Midbrain (tissue), 1 donor: ENCODE results near the gene FUT4.
"Not testable (repeated sequence)": the region's sequence is repeated elsewhere in the genome, so short reads cannot be mapped to it uniquely, and the experiment has no call there.

Experiments
- DNase-seq: peaks from one replicate; lab custom pipeline; 2025; lab: John Stamatoyannopoulos, UW

The FUT4 gene, protein sequence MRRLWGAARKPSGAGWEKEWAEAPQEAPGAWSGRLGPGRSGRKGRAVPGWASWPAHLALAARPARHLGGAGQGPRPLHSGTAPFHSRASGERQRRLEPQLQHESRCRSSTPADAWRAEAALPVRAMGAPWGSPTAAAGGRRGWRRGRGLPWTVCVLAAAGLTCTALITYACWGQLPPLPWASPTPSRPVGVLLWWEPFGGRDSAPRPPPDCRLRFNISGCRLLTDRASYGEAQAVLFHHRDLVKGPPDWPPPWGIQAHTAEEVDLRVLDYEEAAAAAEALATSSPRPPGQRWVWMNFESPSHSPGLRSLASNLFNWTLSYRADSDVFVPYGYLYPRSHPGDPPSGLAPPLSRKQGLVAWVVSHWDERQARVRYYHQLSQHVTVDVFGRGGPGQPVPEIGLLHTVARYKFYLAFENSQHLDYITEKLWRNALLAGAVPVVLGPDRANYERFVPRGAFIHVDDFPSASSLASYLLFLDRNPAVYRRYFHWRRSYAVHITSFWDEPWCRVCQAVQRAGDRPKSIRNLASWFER

DNA sequence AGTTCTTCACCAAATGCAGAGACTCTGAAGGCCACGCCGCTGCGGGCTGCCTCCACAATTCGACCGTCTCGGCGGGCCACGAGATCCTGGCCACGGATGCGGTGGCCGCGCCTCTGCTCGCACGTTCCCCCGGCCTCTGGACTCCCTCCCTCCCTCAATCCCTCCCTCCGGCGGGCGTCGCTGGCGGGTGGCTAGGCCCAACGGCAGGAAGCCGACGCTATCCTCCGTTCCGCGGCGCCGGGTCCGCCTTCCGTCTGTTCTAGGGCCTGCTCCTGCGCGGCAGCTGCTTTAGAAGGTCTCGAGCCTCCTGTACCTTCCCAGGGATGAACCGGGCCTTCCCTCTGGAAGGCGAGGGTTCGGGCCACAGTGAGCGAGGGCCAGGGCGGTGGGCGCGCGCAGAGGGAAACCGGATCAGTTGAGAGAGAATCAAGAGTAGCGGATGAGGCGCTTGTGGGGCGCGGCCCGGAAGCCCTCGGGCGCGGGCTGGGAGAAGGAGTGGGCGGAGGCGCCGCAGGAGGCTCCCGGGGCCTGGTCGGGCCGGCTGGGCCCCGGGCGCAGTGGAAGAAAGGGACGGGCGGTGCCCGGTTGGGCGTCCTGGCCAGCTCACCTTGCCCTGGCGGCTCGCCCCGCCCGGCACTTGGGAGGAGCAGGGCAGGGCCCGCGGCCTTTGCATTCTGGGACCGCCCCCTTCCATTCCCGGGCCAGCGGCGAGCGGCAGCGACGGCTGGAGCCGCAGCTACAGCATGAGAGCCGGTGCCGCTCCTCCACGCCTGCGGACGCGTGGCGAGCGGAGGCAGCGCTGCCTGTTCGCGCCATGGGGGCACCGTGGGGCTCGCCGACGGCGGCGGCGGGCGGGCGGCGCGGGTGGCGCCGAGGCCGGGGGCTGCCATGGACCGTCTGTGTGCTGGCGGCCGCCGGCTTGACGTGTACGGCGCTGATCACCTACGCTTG lies at the start of gene FUT4:
TSS of gene FUT4 (plus strand) at position 227 of the 951 bp plus-strand sequence. CDS start at position 440, 213 bp downstream.
- DNase-seq = peak; percentile 75

DNA sequence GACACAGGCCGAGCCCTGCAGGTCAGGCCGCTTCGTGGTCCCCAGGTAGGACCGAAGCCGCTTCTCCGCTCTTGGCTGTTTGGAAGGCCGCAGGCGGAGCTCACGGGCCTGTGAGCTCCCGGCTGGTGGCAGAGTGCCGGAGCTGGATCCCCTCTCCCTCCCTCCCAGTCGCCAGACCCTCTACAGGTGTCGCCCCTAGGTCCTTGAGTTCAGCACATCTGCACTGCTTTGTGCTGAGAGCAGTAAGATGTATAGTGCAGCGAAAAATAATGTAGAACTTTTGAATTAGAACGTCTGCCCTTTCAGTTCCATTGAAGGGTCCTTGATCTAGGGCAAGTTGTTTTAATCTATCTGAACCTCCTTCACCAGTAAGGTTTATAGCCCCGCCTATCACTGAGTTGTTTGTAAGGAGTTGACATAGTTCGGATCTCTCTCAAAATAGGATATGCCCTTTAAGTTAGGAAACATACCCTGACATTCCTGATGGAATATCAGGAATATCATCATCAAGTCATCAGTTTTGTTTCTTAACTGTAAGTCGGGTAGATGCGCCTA lies 49.5 kb upstream of the FUT4 start:
- DNase-seq = no peak

- DNase-seq = no peak
These were observed 43.5 kb upstream of the FUT4 start for GRCh38 chr11:94500181-94500580.

DNA sequence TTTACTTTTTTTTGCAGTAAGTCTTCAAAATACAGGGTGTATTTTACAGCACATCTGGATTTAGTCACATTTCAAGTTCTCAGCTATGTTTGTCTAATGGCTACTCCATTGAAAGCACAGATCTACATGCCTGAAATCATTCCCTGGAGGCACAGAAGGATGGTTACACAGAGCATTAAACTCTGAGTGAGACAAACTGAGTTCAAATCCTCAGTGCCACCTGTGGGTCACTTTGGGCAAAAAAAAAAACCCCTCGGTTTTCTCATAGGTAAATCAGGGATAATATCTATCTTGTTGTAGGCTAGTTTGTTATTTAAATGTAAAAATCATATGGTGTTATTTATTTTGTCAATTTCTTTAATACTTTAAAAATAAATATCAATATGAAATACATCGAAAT lies 42.2 kb upstream of the FUT4 start:
- DNase-seq = no peak

DNA sequence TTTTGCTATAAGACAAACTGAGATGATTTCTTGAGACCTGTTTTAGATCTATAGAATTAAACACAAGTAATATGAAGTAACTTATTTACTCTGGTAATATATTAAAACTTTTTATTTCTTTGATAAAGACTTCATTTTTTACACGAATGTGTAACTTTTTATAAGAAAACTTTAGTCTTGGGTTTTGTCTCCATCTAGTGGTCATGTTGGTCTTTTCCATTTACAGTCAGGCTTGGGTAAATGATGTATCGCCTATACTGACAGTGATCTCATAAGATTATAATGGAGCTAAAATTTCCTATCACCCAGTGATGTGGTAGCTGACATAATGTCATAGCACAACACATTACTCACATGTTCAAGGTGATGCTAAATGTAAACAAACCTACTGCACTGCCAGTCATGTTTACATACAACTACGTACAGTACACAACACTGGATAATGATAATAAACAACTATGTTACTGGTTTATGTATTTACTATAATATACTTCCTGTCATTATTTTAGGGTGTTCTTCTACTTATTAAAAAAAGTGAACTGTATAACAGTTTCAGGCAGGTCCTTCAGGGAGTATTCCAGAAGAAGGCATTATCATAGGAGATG lies 38.9 kb upstream of the FUT4 start:
- DNase-seq = peak; percentile 49

DNA sequence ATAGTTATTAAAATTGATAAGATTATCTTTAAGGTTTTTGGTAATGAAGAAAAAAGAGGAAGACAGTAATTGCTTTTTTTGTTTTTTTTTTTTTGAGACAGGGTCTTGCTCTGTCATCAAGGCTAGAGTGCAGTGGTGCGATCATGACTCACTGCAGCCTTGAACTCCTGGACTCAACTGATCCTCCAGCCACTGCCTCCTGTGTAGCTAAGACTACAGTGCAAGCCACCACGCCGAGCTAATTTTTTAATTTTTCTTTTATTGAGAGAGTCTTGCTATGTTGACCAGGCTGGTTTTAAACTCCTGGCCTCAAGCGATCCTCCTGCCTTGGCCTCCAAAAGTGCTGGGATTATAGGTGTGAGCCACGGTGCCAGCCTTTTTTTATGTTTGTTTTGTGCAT lies 37.2 kb upstream of the FUT4 start:
- not testable (repeated sequence) for DNase-seq

DNA sequence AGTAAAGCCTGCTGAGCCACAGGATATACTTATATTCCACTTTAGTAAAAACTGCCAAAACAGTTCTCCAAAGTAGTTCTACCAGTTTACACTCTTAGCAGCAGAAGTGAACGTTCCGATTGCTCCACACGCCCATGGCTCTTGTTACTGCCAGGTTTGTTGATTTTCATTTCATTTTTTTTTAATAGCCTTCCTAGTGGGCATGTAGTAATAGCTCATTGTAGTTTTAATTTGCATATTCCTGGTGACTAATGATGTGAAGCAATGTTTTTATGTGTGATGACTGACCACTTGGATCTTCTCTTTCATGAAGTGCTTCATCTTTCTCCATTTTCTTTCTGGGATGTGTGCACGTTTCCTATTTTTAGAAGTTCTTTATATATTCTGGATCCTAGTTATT lies 36.2 kb upstream of the FUT4 start:
- DNase-seq = no peak

DNA sequence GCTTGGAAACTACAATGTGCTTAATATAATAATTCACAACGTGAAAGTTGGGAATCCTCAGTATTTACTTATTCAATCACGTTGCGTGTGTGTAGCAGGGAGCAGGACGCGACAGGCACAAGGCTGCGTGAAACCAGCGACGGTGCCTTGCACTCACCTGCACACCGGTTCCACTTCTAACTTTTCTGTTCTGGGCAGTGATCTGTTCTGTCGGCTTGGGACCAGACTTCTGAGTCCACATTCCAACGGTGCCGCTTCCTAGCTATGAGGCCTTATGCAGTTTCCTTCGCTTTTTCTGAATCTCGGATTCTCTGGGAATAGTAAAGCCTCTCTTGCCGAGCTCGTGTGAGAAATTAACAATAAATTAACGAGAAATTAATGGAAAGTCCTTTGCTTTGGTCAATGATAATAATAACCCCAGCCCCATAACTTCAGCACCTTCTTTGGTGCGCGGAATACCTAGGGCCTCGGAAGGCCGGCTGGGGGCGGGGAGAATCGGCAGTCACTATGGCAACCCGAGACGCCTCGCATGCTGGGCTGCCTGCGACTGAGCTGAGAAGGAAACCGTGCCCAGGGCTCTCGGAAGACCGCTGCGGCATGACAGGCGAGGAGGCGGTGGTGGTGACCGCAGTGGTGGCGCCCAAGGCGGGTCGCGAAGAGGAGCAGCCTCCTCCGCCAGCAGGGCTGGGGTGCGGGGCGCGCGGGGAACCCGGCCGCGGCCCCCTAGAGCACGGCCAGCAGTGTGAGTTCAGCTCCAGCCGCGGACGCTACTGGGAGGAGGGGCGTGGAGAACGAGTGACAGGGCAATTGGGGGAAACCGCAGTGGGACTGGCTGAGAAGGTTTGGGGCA lies 31.6 kb upstream of the FUT4 start, which contains the start of gene C11orf97:
TSS of gene C11orf97 (plus strand) at position 530 of the 850 bp plus-strand sequence. CDS start at position 598, 68 bp downstream.
- DNase-seq = peak; percentile 38

- DNase-seq = no peak
These were observed 30.6 kb upstream of the FUT4 start for GRCh38 chr11:94513091-94513490.

DNA sequence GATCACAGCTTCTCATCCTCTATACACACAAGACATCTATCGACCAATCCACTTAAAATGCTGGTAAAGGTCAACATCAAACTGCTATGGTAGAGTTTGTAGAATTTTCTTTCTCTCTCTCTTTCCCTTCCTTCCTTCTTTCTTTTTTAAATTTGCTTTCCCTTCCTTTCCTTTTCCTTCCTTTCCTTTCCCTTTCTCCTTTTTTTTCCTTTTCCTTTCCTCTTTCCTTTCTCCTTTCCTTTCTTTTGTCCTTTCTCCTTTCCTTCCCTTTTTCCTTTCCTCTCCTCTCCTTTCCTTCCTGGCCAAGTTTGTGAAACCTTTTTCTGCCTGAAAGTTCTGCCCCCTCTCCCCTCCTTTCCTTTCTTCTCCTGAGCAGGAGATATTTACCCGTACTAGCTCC lies 28.3 kb upstream of the FUT4 start:
- no peak for DNase-seq

DNA sequence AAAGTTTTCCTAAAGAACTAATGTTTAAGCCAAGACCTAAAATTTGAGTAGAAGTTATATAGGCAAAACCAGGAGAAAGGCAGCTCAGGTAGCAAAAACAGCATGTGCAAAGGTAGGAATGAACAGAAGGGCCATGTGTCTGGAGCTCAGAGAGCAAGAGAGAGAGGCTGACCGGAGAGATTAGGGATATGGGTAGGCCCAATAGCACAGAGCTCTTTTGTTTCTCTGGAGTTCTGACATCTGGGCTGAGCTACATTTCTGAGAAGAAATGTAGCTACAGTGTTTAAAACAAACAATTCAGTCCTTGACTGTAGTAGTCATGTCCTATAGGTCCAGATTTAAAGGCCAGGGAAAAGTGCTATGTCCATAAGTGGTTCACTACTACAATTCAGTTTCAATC lies 27.0 kb upstream of the FUT4 start:
- no peak for DNase-seq

DNA sequence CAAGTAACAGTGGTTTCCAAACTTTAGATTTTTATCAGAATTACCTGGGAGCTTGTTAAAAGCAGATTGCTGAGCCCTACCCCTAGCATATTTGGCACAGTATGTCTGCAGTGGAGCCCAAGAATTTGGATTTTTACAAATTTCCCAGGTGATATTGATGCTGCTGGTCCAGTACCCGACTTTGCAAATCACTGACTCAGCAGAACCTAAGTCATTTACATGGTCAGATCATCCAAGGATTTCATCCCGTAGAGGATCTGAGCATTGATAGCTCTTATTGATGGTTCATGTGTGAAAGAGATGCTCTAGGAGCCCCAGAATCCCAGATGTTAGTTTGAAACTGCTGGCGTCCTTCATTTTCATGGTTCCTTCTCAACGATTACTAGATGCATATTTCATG lies 25.4 kb upstream of the FUT4 start:
- DNase-seq = no peak

- DNase-seq = peak; percentile 42
These were observed 24.1 kb upstream of the FUT4 start for GRCh38 chr11:94519478-94520084.

DNA sequence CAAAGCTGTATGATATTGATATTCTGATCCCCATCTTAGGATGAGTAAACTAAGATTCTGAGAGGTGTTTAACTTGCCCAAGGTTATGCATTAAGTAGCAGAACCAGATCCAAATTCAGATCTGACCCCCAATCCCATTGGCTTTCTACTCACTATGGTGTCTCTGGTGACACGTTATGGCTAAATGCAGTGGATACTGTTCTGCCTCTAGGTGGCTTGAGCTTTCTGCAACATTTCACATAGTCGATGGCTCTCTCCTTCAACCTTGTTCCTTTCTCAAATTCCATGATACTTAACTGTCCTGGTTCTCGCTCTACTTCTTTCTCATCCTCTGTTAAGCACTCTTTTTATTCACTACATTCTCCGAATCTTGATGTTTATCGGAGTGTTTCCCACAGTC lies 22.0 kb upstream of the FUT4 start:
- no peak for DNase-seq

DNA sequence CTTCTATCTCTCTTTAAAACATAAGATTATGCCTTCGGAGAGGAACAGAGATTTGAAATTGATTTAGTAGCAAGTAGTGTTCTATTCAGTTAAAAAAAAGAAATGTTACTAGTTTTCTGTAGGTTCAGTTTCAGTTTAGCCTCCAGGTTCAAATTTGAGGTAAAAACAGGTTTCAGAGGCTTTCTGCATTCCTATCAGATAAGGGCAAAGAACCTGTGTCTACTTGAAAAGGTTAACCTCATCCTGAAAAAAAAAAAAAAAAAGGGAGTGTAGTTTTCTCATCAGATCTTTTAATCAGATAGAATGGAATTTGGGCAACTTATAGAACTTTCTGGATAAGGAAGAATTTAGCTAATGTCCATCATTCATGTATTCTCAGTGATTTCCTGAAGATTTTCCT lies 19.4 kb upstream of the FUT4 start:
- no peak for DNase-seq

DNA sequence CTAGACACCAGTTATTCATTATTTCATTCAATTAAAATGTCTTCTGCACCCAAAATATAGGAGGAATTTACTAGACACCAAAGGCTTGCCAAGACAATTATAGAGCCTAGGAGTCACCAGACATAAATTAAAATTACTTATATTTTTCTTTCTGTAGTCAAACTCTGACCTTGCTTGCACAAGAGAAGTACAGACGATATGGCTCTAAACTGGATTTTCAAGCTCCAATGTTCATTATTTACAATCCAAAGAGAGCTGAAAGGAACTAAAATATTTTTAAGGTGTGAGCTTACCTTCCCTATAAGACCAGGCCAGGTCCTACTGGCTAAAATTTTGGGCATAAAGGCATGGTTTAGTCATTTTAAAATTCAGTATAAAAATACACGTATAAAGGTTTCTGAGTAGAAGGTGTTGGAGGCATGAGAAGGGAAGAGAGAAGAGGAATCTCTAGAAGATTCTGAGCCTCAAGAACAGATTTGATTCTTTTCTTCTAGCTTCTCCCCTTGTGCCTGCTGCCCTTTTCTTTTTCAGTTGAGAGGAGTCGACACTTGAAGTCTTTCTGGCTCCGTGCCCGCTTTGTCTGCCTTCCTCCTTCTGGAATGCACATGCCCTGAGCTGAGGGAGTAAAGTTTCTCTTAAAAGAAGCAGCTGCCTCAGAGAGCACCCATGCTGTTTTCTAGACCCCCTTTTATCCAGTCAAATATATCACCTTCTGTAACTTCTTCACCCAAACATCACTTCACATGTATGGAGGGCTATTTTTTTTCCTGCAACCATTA lies 18.0 kb upstream of the FUT4 start:
- no peak for DNase-seq

GRCh38 chr11:94526645-94527438 lies 16.9 kb upstream of the FUT4 start:
- DNase-seq = no peak

- no peak for DNase-seq
These were observed 15.2 kb upstream of the FUT4 start for GRCh38 chr11:94528551-94528950.

GRCh38 chr11:94532211-94532610 lies 11.5 kb upstream of the FUT4 start:
- DNase-seq = no peak
